HG03342 (cell line): ENCODE results near the gene OVCH2.
A peak's percentile ranks its signal among the peaks of the same experiment; 100 is the strongest.
"Not testable (repeated sequence)": the region's sequence is repeated elsewhere in the genome, so short reads cannot be mapped to it uniquely, and the experiment has no call there.

Source experiments
- ATAC-seq: cut with Tn5 transposase; IDR thresholded peaks from one replicate; pipeline ENCODE4 v1.9.1; 2021; ENCODE audit warnings: mild to moderate bottlenecking, moderate library complexity; ENCODE audit not compliant: unreplicated experiment

Gene OVCH2, protein sequence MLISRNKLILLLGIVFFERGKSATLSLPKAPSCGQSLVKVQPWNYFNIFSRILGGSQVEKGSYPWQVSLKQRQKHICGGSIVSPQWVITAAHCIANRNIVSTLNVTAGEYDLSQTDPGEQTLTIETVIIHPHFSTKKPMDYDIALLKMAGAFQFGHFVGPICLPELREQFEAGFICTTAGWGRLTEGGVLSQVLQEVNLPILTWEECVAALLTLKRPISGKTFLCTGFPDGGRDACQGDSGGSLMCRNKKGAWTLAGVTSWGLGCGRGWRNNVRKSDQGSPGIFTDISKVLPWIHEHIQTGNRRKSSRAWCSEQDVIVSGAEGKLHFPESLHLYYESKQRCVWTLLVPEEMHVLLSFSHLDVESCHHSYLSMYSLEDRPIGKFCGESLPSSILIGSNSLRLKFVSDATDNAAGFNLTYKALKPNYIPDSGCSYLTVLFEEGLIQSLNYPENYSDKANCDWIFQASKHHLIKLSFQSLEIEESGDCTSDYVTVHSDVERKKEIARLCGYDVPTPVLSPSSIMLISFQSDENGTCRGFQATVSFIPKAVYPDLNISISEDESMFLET

DNA sequence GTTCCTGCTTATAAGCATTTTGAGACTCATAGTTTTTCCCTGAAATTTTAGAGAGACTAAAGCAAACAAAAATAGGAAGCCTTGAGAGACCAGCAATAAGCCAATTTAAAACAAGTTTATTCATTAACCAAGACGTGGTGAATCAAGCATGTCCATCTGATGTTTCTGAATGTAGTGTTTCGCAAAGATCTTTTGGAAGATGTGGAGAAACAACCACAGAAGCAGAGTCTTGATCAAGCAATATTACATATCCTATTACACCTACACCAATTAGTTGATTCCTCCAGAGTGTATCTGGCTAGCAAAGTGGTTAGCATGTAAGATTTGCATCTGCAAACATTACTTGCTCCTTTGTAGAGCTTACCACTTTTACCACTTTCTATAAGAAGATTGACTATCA is at the start of gene OVCH2:
Gene OVCH2 (minus strand): TSS at position 101 of the 400 bp plus-strand sequence. CDS start 83 bp downstream, at position 18.
- no peak for ATAC-seq

- ATAC-seq, result no peak
These were observed 43.2 kb upstream of the OVCH2 start for GRCh38 chr11:7749456-7749855.

- not testable (repeated sequence) for ATAC-seq
These were observed 28.5 kb upstream of the OVCH2 start for GRCh38 chr11:7734767-7735166.

DNA sequence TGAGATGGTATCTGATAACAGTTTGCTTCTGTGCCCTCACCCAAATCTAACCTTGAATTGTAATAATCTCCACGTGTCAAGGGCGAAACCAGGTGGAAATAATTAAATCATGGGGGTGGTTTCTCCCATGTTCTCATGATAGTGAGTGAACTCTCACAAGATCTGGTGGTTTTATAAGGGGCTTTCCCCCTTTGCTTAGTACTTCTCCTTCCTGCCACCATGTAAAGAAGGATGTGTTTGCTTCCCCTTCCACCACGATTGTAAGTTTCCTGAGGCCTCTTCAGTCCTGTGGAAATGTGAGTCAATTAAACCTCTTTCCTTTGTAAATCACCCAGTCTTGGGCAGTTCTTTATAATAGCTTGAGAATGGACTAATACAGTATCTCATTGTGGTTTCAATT is 8.5 kb upstream of the OVCH2 start:
- no peak for ATAC-seq

- no peak for ATAC-seq
These were observed 2.5 kb downstream of the OVCH2 start for GRCh38 chr11:7703740-7704139.

DNA sequence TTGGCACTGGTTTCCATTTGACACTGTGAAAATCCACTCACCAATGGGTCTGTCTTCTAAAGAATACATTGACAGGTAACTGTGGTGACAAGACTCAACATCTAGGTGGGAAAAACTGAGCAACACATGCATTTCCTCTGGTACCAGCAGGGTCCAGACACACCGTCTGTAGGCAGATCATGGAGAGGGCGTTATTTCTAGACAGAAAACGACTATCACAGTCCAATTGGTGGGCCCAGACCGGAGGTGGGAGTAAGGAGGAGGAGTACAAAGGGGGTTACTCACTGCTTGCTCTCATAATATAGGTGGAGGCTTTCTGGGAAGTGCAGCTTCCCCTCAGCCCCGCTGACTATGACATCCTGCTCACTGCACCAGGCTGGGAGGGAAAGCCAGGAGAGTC is 9.9 kb downstream of the OVCH2 start:
- ATAC-seq, result no peak

- no peak for ATAC-seq
These were observed 12.0 kb downstream of the OVCH2 start for GRCh38 chr11:7694235-7694634.

DNA sequence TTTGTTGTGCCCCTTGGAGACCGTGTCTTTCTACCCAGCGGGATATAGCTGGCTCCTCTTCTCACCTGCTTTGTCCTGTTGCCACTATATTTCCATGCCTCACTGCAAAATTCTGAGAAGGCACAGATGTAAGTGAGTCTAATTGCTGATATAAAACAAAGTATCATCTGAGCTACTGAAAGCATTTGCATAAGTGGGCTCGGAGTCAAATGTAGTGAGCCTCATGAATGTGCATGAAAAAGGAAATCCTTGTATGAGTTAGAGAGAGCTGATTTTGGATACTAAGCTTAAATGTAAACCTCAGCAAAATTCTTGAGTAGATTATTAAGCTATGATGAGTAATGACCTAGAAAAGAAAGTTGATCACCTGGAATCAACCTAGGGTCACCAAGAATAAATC is 13.9 kb downstream of the OVCH2 start:
- no peak for ATAC-seq

DNA sequence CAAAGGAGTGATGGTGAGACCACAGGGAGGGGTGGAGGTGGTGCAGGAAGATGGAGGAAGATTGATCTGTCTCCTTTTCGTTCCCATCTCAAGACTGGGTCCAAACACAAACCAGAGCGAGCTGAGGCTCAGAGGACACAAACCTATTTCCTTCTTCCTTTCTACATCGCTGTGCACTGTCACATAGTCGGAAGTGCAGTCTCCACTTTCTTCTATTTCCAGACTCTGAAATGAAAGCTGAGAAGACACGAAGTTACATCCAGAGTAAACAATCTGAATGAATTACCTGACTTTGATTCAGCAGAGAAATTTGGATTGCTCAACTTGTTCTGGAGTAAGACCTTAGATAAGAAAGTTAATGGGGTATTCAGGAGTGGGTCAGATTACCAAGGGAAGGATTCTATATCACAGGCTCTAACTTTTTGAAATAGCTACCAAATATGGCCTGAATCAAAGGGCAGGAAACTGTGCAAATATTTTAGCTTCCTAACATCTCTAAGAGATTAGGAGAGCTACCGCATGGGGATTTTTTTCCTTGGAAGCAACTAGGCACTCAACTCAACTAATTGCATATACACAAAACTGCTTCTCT is 14.4 kb downstream of the OVCH2 start:
- no peak for ATAC-seq

DNA sequence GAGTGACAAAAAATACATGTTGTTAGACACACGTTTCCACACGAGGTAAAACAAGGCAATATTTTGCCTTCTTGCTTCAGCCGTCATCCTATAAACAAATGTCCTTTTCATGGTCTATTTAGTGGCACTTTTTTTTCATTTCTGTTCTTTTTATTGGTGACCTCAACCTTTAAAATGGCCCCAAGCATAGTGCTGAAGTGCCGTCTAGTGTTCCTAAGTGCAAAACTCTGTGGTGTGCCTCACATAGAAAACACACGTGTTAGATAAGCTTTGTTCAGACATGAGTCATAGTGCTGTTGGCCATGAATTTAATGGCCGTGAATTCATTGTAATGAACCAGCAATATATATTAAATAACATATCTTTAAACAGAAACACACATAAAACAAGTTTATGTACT is 15.6 kb downstream of the OVCH2 start:
- ATAC-seq, result no peak

DNA sequence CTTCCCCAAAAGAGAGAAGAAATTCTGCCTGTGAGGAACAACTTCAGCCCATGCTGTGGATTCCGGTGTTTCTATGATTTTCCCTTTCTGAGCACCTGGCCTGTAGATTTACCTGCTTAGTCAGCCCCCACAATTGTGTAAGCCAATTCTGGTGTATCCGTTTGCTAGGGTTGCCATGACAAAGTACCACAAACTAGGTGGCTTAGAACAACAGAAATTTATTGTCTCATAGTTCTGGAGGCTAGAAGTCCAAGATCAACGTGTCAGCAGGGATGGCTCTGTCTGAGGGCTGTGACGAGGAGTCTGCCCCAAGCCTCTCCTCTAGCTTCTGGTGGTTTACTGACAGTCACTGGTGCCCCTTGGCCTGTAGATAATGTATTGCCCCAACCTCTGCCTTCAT is 17.0 kb downstream of the OVCH2 start:
- no peak for ATAC-seq

DNA sequence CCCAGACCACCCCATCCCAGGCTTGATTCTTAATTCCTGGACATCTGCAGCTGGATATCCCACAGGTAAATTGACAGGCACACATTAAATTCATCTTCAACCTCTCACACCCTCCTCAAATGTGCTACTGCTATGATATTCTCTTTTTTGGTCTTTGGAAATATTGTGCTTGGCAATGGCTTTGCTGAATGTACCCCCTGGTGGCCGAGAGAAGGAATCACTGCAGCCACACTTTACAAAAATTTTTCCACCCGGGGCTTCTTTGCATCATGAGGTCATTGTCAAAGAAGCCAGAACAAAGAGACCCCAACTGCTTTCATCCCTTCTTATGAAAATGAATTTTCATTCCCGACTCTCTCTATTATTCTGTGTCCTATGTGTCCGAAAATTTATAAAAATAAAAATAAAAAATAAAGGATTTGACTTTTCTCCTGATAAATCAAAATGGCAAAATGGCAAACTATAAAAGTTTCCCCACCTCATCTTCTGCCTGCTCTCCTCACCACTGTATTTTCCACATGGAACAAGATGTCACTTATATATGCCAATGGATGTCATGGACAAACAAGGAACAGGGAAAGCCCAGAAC is 17.9 kb downstream of the OVCH2 start:
- peak; percentile 83 for ATAC-seq

DNA sequence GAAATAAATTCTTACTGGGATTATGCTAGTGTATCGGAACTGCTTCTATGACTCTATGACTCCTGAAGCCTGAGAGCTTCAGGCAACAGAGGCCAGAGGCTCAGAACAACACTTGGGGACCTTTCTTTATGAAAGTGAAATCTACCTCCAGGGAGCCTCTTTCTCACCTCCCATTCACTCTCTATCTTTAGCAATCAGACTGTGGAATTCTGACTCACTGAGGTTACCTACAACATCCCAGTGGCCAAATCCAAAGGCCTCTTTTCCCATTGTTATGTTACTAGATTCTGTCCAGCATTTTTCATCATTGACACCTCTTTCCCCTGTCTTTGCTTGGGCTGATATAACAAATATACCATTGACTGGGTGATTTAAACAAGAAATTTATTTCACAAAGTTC is 18.9 kb downstream of the OVCH2 start:
- no peak for ATAC-seq

DNA sequence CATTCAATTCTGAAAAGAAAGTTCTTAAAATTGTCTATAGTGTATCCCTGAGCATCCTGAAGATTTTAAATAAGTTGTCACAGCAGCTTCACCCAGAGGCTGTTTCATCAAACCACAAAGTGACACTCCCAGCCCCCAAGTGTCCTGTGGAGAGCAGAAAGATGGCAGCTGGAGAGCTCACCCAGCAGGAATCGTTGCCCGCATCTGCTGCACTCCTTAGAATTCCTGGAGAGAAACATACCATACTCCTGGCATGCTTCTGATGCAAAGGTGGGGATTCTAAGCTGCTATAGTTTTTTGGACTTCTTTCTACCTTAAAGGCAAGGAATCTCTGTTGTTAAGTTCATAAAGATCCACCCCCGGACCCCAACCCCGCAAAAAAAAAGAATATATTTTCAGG is 19.5 kb downstream of the OVCH2 start:
- ATAC-seq, result no peak

DNA sequence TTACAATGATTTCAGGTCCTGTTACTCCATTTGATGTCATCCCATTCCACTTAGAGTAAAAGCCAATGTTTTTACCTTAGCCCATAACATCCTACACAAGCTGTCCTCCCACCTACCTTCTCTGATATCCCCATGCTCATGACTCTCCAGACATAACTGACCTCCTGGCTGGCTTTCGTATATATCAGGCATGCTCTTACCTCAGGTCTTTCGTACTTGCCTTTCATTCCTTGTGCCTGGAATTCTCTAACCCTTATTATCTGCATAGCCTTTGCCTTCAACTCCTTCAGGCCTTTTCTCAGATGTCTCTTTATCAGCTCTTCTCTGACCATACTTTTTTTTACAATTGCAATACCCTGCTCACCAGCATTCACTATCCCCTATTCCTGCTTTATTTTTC is 22.7 kb downstream of the OVCH2 start:
- ATAC-seq, result no peak

- ATAC-seq, result no peak
These were observed 28.5 kb downstream of the OVCH2 start for GRCh38 chr11:7677796-7678201.

DNA sequence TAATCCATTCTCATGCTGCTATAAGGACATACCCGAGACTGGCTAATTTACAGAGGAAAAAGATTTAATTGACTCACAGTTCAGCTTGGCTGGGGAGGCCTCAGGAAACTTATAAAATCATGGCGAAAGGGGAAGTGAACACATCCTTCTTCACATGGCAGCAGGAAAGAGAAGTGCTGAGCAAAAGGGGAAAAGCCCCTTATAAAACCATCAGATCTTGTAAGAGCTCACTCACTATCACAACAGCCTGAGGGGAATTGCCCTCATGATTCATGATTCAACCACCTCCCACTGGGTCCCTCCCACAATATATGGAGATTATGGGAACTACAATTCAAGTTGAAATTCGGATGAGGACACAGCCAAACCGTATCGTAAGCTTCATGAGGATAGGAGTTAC is 29.2 kb downstream of the OVCH2 start:
- no peak for ATAC-seq

GRCh38 chr11:7675631-7676030 is 30.6 kb downstream of the OVCH2 start:
- no peak for ATAC-seq

- ATAC-seq, result no peak
These were observed 32.4 kb downstream of the OVCH2 start for GRCh38 chr11:7673724-7674434.

DNA sequence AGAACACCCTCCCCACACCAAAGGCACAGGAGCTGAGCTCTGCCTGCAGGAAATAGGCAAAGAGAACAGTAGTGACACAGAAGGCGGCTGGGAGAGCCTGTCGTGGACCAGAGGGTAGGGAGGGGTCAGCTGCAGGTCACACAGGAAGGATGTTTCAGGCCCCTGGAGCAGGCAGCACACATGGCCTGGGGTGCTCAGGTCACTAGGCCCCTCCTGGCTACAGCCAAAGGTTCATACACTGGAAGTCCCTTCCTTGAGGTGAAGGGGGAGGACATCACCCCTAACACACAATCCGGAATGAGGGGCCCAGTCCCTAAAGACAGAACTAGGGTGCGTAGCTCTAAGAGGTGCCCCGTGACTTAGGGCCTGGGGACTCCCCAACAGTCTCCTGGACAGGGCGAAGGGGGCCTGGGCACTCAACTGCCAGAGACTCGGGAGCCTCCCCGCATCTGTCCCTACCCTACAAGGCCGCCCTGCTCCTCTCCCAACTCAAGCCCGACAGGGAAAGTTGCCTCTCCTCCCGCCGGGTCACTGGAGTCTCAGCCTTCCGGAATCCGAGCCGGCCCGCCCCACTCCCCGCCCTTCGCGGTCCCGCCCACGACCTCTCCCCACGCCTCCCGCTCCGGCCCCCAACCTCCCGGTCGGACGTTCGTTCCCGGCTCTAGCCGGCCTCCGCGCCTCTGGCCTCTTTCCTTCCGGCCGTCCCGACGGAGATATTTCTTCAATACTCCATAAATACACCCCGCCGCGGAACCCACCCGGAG is 33.1 kb downstream of the OVCH2 start, which contains the start of gene CYB5R2:
Gene CYB5R2 (minus strand): TSS at position 541 of the 764 bp plus-strand sequence. CDS start 675 bp downstream, outside the sequence.
- no peak for ATAC-seq
